SU-DHL-6 (cell line): ENCODE data around the gene SEMA5A.

ENCODE experiments used
- CTCF ChIP-seq: fragments of 200-600 bp; sonication (generic); IDR thresholded peaks from one replicate; pipeline ENCODE4 v1.5.1; 2017; ENCODE audit warnings: antibody characterized with exemption, mild to moderate bottlenecking, low read length, moderate library complexity; ENCODE audit not compliant: insufficient read depth, poor library complexity, severe bottlenecking
- EZH2phosphoT487 ChIP-seq: fragments of 200-600 bp; sonication (generic), shearing (Covaris generic); conservative IDR thresholded peaks from 2 replicates; pipeline ENCODE4 v1.6.1; 2018; ENCODE audit warnings: mild to moderate bottlenecking, antibody characterized with exemption, low read length, moderate library complexity, mixed read lengths

DNA sequence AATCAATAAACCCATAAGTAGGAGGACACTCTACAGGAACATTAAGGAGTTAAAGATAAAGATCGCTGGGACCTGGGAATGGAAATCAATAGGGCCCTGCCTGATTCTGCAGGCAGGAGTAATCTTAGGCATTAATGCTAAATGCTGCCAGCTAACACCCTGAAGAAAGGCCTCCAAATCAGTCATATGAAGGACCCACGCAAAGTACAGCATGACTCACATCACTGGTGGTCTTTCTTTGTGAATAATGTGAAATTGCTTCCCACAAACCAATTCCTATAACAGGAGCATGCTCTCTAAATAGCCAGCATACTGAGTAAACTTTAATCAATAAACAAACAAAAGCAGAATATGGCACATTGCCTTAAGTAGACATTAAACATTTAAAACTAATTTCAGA lies 172.3 kb downstream of the SEMA5A start:
- TF ChIP-seq CTCF (no peak), EZH2phosphoT487 (no peak)
